ENCODE results near the gene DGCR6L. TPM values are rescaled to one million over a fixed set of nuclear protein-coding genes. Genes with fewer than 3 reads are reported as not detected.
A peak's percentile ranks its signal among the peaks of the same experiment; 100 is the strongest.

Gene DGCR6L
- total and polyA plus RNA-seq, 2 of the 4 experiments (the other 2 are of a cell fraction), result 65.4 to 80.4 TPM

DNA sequence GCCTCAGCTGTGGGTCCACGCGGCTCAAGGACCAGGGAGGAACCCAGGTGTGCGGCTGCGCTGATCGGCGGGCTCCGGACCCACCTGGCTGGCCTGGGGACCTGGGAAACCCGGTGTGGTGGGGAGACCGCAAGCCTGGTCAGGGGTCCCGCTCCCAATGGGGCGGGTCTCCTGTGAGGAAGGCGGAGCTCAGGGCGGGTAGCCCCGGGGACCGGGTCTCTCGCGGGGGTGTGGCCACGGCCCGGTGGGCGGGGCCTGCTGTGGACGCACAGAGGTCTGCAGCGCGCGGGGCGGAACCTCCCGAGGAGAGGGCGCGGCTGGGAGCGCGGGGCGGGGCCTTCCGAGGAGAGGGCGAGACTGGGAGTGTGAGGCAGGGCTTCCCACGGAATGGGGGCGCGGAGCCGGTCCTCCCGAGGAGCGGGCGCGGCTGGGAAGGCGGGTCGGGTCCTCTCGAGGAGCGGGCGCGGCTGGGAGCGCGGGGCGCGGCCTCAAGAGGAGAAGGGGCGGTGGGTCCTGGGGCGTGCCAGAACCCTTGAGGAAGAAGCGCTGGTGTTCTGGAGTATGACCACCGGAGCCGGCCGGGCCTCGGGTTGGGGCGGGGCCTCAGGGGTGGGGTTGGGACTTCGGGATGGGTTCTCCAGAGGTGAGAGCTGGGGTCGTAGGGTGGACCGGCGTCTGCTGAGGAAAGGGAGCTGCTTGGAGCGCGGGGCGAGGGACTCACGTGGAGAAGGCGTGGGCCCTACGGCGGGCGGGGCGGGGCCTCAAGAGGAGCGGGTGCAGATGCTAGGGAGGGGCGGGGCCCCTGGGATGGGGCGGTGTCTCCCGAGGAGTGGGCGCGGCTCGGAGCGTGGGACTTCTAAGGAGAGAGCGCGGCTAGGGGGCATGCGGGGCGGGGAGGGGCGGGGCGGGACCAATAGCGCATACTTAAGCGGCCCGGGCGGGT, 20.8 kb downstream of the DGCR6L start:
- Histone ChIP-seq H2BK20ac (ENCODE audit: low read depth, low read length) (no peak overlapping the region), H4K20me1 (ENCODE audit: insufficient read depth, low read length) (no peaks in the 10 kb centered on the region; the same call in none of the 2 replicates), H3K4me3 (ENCODE audit: insufficient read depth, low read depth, low read length) (peak overlapping the region; percentile 49), H3K79me1 (ENCODE audit: low read depth in 1 of 2, low read length in 2 of 2) (no peaks in the 10 kb centered on the region), H3K9ac (ENCODE audit: low read depth, low read length) (no peak overlapping the region), H3K36me3 (ENCODE audit: control insufficient read depth, insufficient read depth, low read length) (no peaks in the 10 kb centered on the region), H3K4me1 (ENCODE audit: control insufficient read depth, insufficient read depth, low read length) (no peaks in the 10 kb centered on the region; the same call in 1 of the 2 replicates), H4K91ac (ENCODE audit: insufficient read depth, low read depth, low read length) (no peak overlapping the region), H3K18ac (ENCODE audit: low read depth, low read length) (no peak overlapping the region), H2BK15ac (ENCODE audit: low read depth, low read length) (no peak overlapping the region), H3K4me2 (ENCODE audit: low read depth, low read length) (peak overlapping the region; percentile 86), H2BK120ac (ENCODE audit: low read depth, low read length) (no peak overlapping the region), H3K14ac (replicated peaks; ENCODE audit: low read depth, low read length) (no peak overlapping the region), H4K5ac (ENCODE audit: low read depth, low read length) (no peak overlapping the region), H3K9me1 (ENCODE audit: insufficient read depth, low read length) (0 out of 2 replicates have a peak, but pooled peaks cover 2% of the 10 kb centered on the region), H2AK9ac (replicated peaks; ENCODE audit: low read depth, low read length, poor library complexity) (no peak overlapping the region), H3K27me3 (ENCODE audit: control insufficient read depth, insufficient read depth, low read length) (peaks cover 39% of the 10 kb centered on the region), H3K4ac (ENCODE audit: low read depth, low read length) (no peak overlapping the region), H2AFZ (replicated peaks; ENCODE audit: low read length, poor library complexity) (peak overlapping the region; percentile 97), H4K8ac (ENCODE audit: low read depth in 2 of 2, low read length in 2 of 2) (no peak overlapping the region), H3K23ac (ENCODE audit: low read depth, low read length) (no peak overlapping the region), H3K56ac (ENCODE audit: extremely low read depth, insufficient read depth, low read length) (no peak overlapping the region), H3K9me3 (ENCODE audit: control insufficient read depth, insufficient read depth, low read length) (no peaks in the 10 kb centered on the region), H3K27ac (ENCODE audit: insufficient read depth, low read length) (no peak overlapping the region), H2BK5ac (ENCODE audit: low read depth, low read length, poor library complexity, severe bottlenecking) (no peak overlapping the region), H2AK5ac (ENCODE audit: low read depth, low read length) (no peak overlapping the region)
- no TSS peak for BruUV-seq (replicated peaks)
- WGBS, 2 experiments (ENCODE audit: extremely low coverage in 2 of 2, insufficient read length in 1 of 2), result 2% methylated on average over 35 of the region's 90 CpGs; no CpG with 5 or more reads in 1 of the 2 experiments
- intact Hi-C loops (cut with micrococcal nuclease), result no loop called here
- in situ Hi-C loops (cut with MboI; ENCODE audit: low sequenced_read_pairs), result no loop called here
- ChIA-PET CTCF (no interaction called here), POLR2A (ENCODE audit: unreplicated experiment) (no interaction called here)
- dilution Hi-C loops (cut with HindIII; ENCODE audit: low sequenced_read_pairs, unreplicated experiment), result no loop called here
- peak; percentile 94 for ATAC-seq (ENCODE audit: low read depth)
- DNase-seq, result peak; percentile 67
- TF ChIP-seq CHD1 (IDR thresholded peaks at IDR 0.05; ENCODE audit: low read depth, low read length) (no peak), RAD21 (IDR thresholded peaks at IDR 0.05; ENCODE audit: low read length) (no peak), MAFK (IDR thresholded peaks at IDR 0.05; ENCODE audit: low read depth, low read length) (no peak), RCOR1 (IDR thresholded peaks at IDR 0.05; ENCODE audit: insufficient replicate concordance, low read length) (no peak), POLR2A (IDR thresholded peaks at IDR 0.05; ENCODE audit: low read depth, low read length) (no peak), RFX5 (IDR thresholded peaks at IDR 0.05; ENCODE audit: low read depth, low read length) (no peak), USF2 (IDR thresholded peaks at IDR 0.05; ENCODE audit: low read depth, low read length) (no peak), CEBPB (IDR thresholded peaks at IDR 0.05; ENCODE audit: low read depth, low read length) (no peak), NFE2L2 (IDR thresholded peaks at IDR 0.05; ENCODE audit: low read depth, low read length) (no peak), MAZ (IDR thresholded peaks at IDR 0.05; ENCODE audit: borderline replicate concordance, low read depth, low read length) (peak; percentile 49; the same call in 1 of the 2 replicates), BHLHE40 (IDR thresholded peaks at IDR 0.05; ENCODE audit: low read depth, low read length) (peak; percentile 22; the same call in 1 of the 2 replicates), FOS (IDR thresholded peaks at IDR 0.05; ENCODE audit: low read depth, low read length) (no peak), SMC3 (IDR thresholded peaks at IDR 0.05; ENCODE audit: low read depth, low read length) (no peak)
- TF ChIP-seq, protein P1, sequence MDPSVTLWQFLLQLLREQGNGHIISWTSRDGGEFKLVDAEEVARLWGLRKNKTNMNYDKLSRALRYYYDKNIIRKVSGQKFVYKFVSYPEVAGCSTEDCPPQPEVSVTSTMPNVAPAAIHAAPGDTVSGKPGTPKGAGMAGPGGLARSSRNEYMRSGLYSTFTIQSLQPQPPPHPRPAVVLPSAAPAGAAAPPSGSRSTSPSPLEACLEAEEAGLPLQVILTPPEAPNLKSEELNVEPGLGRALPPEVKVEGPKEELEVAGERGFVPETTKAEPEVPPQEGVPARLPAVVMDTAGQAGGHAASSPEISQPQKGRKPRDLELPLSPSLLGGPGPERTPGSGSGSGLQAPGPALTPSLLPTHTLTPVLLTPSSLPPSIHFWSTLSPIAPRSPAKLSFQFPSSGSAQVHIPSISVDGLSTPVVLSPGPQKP (IDR thresholded peaks at IDR 0.05; ENCODE audit: borderline replicate concordance, low read depth, low read length), result no peak
